NCI-H2029 (cell line): Measurements from ENCODE around the gene SAMD14.

Source experiments
- DNase-seq: peaks from one replicate; lab custom pipeline; 2025; lab: John Stamatoyannopoulos, UW

Gene SAMD14

GRCh38 chr17:50111673-50112655 lies 18.0 kb downstream of the SAMD14 start:
- no peak for DNase-seq

DNA sequence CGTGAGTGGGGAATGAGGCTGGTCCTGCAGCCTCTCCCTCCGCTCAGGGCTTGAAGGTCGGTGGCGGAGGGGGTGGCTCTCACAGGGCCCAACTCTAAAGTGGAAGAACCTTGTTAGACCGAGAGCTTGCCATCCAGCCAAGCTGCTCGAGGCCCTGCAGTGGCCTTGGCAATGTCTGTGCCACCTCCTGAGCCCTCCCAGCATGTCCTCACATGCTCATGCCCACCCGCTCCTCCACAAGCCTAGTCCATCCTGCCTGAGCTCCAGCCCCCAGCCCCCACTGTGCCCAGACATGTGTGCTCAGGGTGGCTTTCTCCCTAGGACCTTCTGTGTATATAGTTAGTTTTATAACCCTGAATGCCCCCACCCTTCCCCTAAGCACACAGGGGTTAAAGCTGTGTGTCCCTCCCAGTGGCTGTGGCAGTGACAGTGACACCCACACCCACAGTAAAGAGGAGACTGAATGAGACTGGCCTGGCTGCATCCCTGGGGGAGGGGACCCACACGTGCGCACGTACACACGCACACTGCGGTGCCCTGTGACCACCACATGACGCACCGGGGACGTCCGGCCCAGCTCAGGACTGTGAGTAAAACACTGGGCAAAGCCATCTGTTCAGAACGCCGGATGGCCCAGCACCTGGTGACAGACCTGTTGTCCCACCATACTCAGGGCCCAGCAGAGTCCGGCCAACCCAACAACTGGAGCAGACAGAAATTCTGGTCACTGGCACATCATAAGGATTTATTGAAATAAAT lies 19.2 kb downstream of the SAMD14 start:
- no peak for DNase-seq

GRCh38 chr17:50109785-50110184 lies 20.2 kb downstream of the SAMD14 start:
- DNase-seq: no peak

GRCh38 chr17:50109207-50109606 lies 20.8 kb downstream of the SAMD14 start:
- DNase-seq: no peak

DNA sequence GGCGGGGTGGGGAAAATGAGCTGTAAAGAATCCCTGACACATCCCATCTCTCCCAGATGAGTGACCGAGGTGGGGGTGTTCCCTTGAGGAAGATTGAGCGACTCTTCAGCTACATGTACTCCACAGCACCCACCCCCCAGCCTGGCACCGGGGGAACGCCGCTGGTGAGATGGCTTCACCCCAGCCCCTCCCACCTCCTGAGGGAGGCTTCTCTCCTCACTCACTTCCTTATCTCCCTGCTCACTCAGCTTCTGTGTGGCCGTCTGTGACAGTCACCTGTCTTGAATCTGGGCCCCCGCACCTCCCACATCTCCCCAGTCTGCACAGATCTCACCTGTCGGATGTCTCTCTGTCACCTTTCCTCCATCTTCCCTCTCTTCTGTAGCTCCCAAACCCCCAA lies 21.4 kb downstream of the SAMD14 start:
- DNase-seq: no peak

GRCh38 chr17:50107790-50108414 lies 22.1 kb downstream of the SAMD14 start:
- DNase-seq: no peak

- no peak for DNase-seq
Observed at GRCh38 chr17:50106393-50107131, 23.4 kb downstream of the SAMD14 start.

DNA sequence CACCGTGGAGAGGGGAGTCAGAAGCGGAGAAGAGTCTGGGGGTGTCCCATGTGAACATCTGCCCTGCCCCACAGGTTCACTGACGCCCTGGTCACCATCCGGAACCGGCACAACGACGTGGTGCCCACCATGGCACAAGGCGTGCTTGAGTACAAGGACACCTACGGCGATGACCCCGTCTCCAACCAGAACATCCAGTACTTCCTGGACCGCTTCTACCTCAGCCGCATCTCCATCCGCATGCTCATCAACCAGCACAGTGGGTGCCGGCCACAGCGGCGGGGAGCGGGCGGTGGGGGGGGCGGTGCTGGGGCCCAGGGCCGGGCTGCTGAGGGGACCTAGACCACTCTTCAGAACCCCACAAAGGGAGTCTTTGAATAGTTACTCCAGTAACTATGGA lies 24.1 kb downstream of the SAMD14 start:
- no peak for DNase-seq

DNA sequence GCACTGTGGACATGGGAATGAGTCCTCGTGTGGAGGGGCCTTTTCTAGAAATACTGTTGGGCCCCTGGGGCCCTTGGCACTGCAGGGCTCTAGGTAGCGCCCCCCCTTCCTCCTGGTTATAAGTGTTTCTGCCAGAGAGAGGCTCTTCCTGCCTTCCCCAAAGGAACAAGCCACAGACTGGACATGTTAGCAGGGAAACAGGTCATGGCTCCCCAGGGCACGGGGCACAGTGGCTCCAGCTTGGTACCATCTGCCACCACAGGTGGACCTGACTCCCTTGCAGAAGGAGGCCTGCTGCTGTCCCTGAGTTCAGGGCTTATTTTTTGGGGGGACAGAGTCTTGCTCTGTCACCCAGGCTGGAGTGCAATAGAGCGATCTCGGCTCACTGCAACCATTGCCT lies 26.0 kb downstream of the SAMD14 start:
- DNase-seq: no peak

- no peak for DNase-seq
Observed at GRCh38 chr17:50103252-50103651, 26.7 kb downstream of the SAMD14 start.

GRCh38 chr17:50102164-50102991 lies 27.6 kb downstream of the SAMD14 start:
- no peak for DNase-seq

GRCh38 chr17:50101346-50102163 lies 28.4 kb downstream of the SAMD14 start:
- DNase-seq: no peak

- no peak for DNase-seq
Observed at GRCh38 chr17:50100921-50101345, 29.0 kb downstream of the SAMD14 start.

GRCh38 chr17:50100480-50100883 lies 29.5 kb downstream of the SAMD14 start:
- DNase-seq: no peak

DNA sequence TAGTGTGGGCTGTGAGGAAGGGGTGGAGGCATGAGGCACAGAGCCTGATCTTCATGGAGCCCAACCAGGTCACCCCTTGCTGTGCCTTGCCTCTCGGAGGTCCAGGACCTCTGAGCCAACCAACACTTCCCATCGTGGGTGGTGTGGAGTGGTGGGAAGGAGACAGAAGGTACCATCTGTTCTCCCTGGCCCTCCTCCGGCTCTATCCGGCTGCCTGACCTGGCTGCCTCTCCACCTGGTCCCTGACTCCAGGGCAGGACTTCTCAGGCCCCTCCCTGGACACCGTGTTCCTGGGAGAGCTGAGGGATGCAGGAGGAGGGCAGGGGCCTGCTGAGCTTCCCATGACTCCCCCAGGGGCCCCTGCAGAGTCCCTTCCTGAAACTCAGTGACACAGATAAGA lies 31.0 kb downstream of the SAMD14 start:
- no peak for DNase-seq

DNA sequence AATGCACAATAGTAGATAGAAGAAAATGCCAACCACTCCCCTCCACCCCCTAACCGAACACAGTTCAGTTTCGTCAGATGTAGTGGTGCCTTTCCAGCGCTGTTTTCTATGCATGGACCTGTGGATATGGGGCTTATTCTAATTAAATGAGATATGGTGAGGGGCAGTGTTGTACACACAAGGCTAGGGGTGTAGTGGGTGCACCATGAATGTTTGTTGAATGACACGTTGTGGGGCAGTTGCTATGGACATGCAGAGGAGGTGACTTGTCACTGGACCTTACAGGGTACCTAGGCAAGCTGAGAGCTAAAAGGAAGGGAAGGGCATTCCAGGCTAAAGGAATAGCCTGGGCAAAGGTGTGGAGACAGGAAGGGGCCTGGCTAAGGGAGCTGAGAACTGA lies 31.4 kb downstream of the SAMD14 start:
- DNase-seq: no peak

DNA sequence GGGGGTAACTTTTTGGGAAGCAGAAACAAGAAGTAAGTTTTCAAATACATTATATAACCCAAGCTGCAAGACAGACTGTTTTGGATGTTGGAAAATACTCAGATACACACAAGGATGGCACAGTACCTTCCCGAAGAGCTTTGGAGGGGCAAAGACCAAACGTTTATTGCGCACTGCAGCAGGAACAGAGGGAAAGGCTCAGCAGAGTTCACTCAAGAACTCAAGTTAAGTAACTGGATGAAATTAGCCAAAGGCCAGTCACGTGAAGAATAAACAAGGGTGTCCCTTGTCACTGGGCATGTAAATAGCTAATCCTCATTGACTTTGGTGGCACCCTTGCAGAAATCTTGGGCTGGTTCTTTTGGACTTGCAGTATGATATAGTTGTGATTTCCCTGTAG lies 32.0 kb downstream of the SAMD14 start:
- DNase-seq: no peak

DNA sequence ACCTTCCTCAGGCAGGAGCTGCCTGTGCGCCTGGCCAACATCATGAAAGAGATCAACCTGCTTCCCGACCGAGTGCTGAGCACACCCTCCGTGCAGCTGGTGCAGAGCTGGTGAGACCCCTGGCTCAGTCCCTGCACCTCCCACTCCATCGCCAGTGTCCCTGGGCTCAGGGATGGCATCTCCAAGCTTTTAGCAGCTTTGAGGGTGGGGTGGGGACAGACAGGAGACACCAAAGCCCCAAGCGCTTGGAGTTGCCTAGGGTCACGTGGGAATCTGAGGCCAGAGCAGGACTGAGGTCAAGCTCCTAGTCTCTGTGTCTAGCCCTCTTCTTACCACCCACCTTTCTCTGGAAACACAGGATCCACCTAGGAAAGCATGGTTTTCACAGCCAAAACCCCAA lies 32.5 kb downstream of the SAMD14 start:
- DNase-seq: no peak

GRCh38 chr17:50096758-50097157 lies 33.2 kb downstream of the SAMD14 start:
- DNase-seq: no peak

DNA sequence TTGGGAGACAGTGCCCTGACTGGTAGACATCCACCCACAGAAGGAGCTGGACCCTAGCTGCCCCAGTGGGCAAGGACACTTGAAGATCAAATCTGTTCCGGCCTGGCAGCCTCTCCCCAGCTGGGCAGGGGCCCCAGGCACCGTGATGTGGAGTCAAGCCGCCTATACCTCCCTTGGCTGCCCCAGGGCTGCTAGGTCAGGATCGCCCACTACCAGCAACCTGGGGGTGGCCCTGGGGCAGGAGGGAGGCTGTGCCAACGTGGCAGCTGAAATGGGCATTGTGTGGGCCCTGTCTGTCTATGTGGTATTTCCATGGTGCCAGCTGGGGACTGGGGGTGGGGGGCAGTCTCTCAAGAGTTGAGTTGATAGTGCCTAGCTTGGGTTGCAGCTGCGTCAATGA lies 33.9 kb downstream of the SAMD14 start:
- DNase-seq: no peak
